Measurements from ENCODE around the gene HLA-B.

Gene HLA-B

GRCh38 chr6:31336896-31337496 lies 20.0 kb downstream of the HLA-B start:
- peaks cover 0 to 7% of the 10 kb centered on the region in 2 donors for H3K27me3 Mint-ChIP-seq
- DNase-seq (no peak), ATAC-seq (replicated peaks) (no peak)
- H3K4me3 Mint-ChIP-seq = no peak overlapping the region
- peaks cover 20 to 57% of the 10 kb centered on the region in 2 donors for H3K9me3 Mint-ChIP-seq
- peaks cover 15 to 19% of the 10 kb centered on the region in 2 donors for H3K4me1 Mint-ChIP-seq (ENCODE audit: low read depth in 2 of 2)
- H3K36me3 Mint-ChIP-seq (ENCODE audit: insufficient read depth) = peaks cover 8% of the 10 kb centered on the region
- H3K27ac Mint-ChIP-seq = peak overlapping the region in 1 of 2 donors; percentile 42

- Mint-ChIP-seq H3K9me3 (peaks cover 17 to 32% of the 10 kb centered on the region in 2 donors), H3K36me3 (ENCODE audit: insufficient read depth) (peaks cover 8% of the 10 kb centered on the region), H3K4me1 (ENCODE audit: low read depth in 2 of 2) (peaks cover 10 to 12% of the 10 kb centered on the region in 2 donors), H3K27me3 (no peaks in the 10 kb centered on the region), H3K4me3 (peak overlapping the region in 1 of 2 donors; percentile 9), H3K27ac (peak overlapping the region; percentile 55 to 60)
- peak; percentile 99 for ATAC-seq (replicated peaks)
- DNase-seq = peak in 1 of 3 experiments; percentile 17
Measured at GRCh38 chr6:31332637-31333602, 24.1 kb downstream of the HLA-B start.

GRCh38 chr6:31328355-31328960 lies 28.5 kb downstream of the HLA-B start:
- H3K27me3 Mint-ChIP-seq = peaks cover 4 to 9% of the 10 kb centered on the region in 2 donors
- H3K4me3 Mint-ChIP-seq = no peak overlapping the region
- H3K9me3 Mint-ChIP-seq = peaks cover 0 to 5% of the 10 kb centered on the region in 2 donors
- DNase-seq (no peak), ATAC-seq (replicated peaks) (no peak)
- no peak overlapping the region for H3K27ac Mint-ChIP-seq
- H3K36me3 Mint-ChIP-seq (ENCODE audit: insufficient read depth) = peaks cover 4% of the 10 kb centered on the region
- H3K4me1 Mint-ChIP-seq (ENCODE audit: low read depth in 2 of 2) = peaks cover 10 to 12% of the 10 kb centered on the region in 2 donors

GRCh38 chr6:31321820-31322219 lies 35.2 kb downstream of the HLA-B start:
- H3K36me3 Mint-ChIP-seq (ENCODE audit: insufficient read depth) = no peaks in the 10 kb centered on the region
- DNase-seq (no peak), ATAC-seq (replicated peaks) (no peak)
- peaks cover 51 to 64% of the 10 kb centered on the region in 2 donors for H3K27me3 Mint-ChIP-seq
- H3K27ac Mint-ChIP-seq = no peak overlapping the region
- H3K4me1 Mint-ChIP-seq (ENCODE audit: low read depth in 2 of 2) = no peaks in the 10 kb centered on the region
- no peaks in the 10 kb centered on the region for H3K9me3 Mint-ChIP-seq
- H3K4me3 Mint-ChIP-seq = no peak overlapping the region

GRCh38 chr6:31321005-31321707 lies 35.8 kb downstream of the HLA-B start:
- no peak overlapping the region for H3K27ac Mint-ChIP-seq
- no peaks in the 10 kb centered on the region for H3K9me3 Mint-ChIP-seq
- peaks cover 51 to 66% of the 10 kb centered on the region in 2 donors for H3K27me3 Mint-ChIP-seq
- no peaks in the 10 kb centered on the region for H3K4me1 Mint-ChIP-seq (ENCODE audit: low read depth in 2 of 2)
- no peaks in the 10 kb centered on the region for H3K36me3 Mint-ChIP-seq (ENCODE audit: insufficient read depth)
- DNase-seq = no peak
- H3K4me3 Mint-ChIP-seq = no peak overlapping the region
- ATAC-seq (replicated peaks) = no peak

GRCh38 chr6:31317036-31317435 lies 39.9 kb downstream of the HLA-B start:
- ATAC-seq (replicated peaks) = no peak
- H3K36me3 Mint-ChIP-seq (ENCODE audit: insufficient read depth) = no peaks in the 10 kb centered on the region
- no peak overlapping the region for H3K4me3 Mint-ChIP-seq
- no peaks in the 10 kb centered on the region for H3K9me3 Mint-ChIP-seq
- no peak for DNase-seq
- H3K27me3 Mint-ChIP-seq = peaks cover 39 to 61% of the 10 kb centered on the region in 2 donors
- H3K27ac Mint-ChIP-seq = no peak overlapping the region
- no peaks in the 10 kb centered on the region for H3K4me1 Mint-ChIP-seq (ENCODE audit: low read depth in 2 of 2)

GRCh38 chr6:31309641-31310040 lies 47.3 kb downstream of the HLA-B start:
- ATAC-seq (replicated peaks) (no peak), DNase-seq (no peak)
- H3K36me3 Mint-ChIP-seq (ENCODE audit: insufficient read depth) = no peaks in the 10 kb centered on the region
- H3K27me3 Mint-ChIP-seq = peaks cover 12 to 32% of the 10 kb centered on the region in 2 donors
- peaks cover 4 to 7% of the 10 kb centered on the region in 2 donors for H3K4me1 Mint-ChIP-seq (ENCODE audit: low read depth in 2 of 2)
- peak overlapping the region; percentile 85 to 87 for H3K4me3 Mint-ChIP-seq
- H3K27ac Mint-ChIP-seq = peak overlapping the region in 1 of 2 donors; percentile 16
- H3K9me3 Mint-ChIP-seq = no peaks in the 10 kb centered on the region

GRCh38 chr6:31308845-31309175 lies 48.2 kb downstream of the HLA-B start:
- Mint-ChIP-seq H3K9me3 (no peaks in the 10 kb centered on the region), H3K27ac (no peak overlapping the region), H3K4me3 (peak overlapping the region; percentile 85 to 87), H3K27me3 (peaks cover 12 to 35% of the 10 kb centered on the region in 2 donors), H3K36me3 (ENCODE audit: insufficient read depth) (no peaks in the 10 kb centered on the region), H3K4me1 (ENCODE audit: low read depth in 2 of 2) (peaks cover 4 to 7% of the 10 kb centered on the region in 2 donors)
- no peak for DNase-seq
- no peak for ATAC-seq (replicated peaks)

GRCh38 chr6:31308050-31308844 lies 48.7 kb downstream of the HLA-B start:
- ATAC-seq (replicated peaks) (peak; percentile 93), DNase-seq (peak; percentile 53 to 61 (median 60))
- peaks cover 4 to 7% of the 10 kb centered on the region in 2 donors for H3K4me1 Mint-ChIP-seq (ENCODE audit: low read depth in 2 of 2)
- peaks cover 18 to 40% of the 10 kb centered on the region in 2 donors for H3K27me3 Mint-ChIP-seq
- H3K27ac Mint-ChIP-seq = no peak overlapping the region
- no peaks in the 10 kb centered on the region for H3K36me3 Mint-ChIP-seq (ENCODE audit: insufficient read depth)
- H3K4me3 Mint-ChIP-seq = peak overlapping the region; percentile 85 to 87
- no peaks in the 10 kb centered on the region for H3K9me3 Mint-ChIP-seq

- ATAC-seq (replicated peaks) = no peak
- H3K27ac Mint-ChIP-seq = no peak overlapping the region
- H3K36me3 Mint-ChIP-seq (ENCODE audit: insufficient read depth) = peaks cover 2% of the 10 kb centered on the region
- H3K9me3 Mint-ChIP-seq = no peaks in the 10 kb centered on the region
- peaks cover 4 to 7% of the 10 kb centered on the region in 2 donors for H3K4me1 Mint-ChIP-seq (ENCODE audit: low read depth in 2 of 2)
- H3K27me3 Mint-ChIP-seq = peaks cover 19 to 40% of the 10 kb centered on the region in 2 donors
- no peak for DNase-seq
- H3K4me3 Mint-ChIP-seq = peak overlapping the region in 1 of 2 donors; percentile 85
Measured at GRCh38 chr6:31307669-31308049, 49.3 kb downstream of the HLA-B start.

- no peak for ATAC-seq (replicated peaks)
- no peak for DNase-seq
- H3K27me3 Mint-ChIP-seq = peaks cover 18 to 44% of the 10 kb centered on the region in 2 donors
- H3K27ac Mint-ChIP-seq = no peak overlapping the region
- H3K4me1 Mint-ChIP-seq (ENCODE audit: low read depth in 2 of 2) = peaks cover 4 to 7% of the 10 kb centered on the region in 2 donors
- H3K36me3 Mint-ChIP-seq (ENCODE audit: insufficient read depth) = peaks cover 2% of the 10 kb centered on the region
- no peak overlapping the region for H3K4me3 Mint-ChIP-seq
- no peaks in the 10 kb centered on the region for H3K9me3 Mint-ChIP-seq
Measured at GRCh38 chr6:31305703-31306219, 51.2 kb downstream of the HLA-B start.

GRCh38 chr6:31304683-31305082 lies 52.3 kb downstream of the HLA-B start:
- Mint-ChIP-seq H3K9me3 (no peaks in the 10 kb centered on the region), H3K27me3 (peaks cover 23 to 46% of the 10 kb centered on the region in 2 donors), H3K4me3 (no peak overlapping the region), H3K27ac (no peak overlapping the region), H3K4me1 (ENCODE audit: low read depth in 2 of 2) (peaks cover 4 to 7% of the 10 kb centered on the region in 2 donors), H3K36me3 (ENCODE audit: insufficient read depth) (peaks cover 2% of the 10 kb centered on the region)
- DNase-seq (no peak), ATAC-seq (replicated peaks) (no peak)
